Smooth muscle cell (in vitro differentiated cells): ENCODE measurements around the gene BAG5. TPM values are rescaled to one million over a fixed set of nuclear protein-coding genes. Genes with fewer than 3 reads are reported as not detected.

Source experiments
- DNase-seq: peaks from one replicate; lab custom pipeline; 2025; ENCODE audit not compliant: unreplicated experiment; lab: John Stamatoyannopoulos, UW
- H2AFZ ChIP-seq: fragments of 200-600 bp; sonication (generic); 2 replicates; pipeline ENCODE4 v1.6.0; 2016; ENCODE audit warnings: antibody characterized with exemption, low read depth, mild to moderate bottlenecking
- H3F3A ChIP-seq: fragments of 200-600 bp; sonication (generic); 2 replicates; pipeline ENCODE4 v1.6.0; 2017; ENCODE audit warnings: antibody characterized with exemption, low read depth
- H3K27ac ChIP-seq: fragments of 200-600 bp; sonication (generic); 2 replicates; pipeline ENCODE4 v1.5.1; 2016; ENCODE audit warnings: low read depth, mild to moderate bottlenecking
- H3K27me3 ChIP-seq: fragments of 200-600 bp; sonication (generic); 2 replicates; pipeline ENCODE4 v1.6.1; 2016; ENCODE audit warnings: low read depth, mild to moderate bottlenecking
- H3K36me3 ChIP-seq: fragments of 200-600 bp; sonication (generic); 2 replicates; pipeline ENCODE4 v1.5.1; 2016; ENCODE audit warnings: low read depth
- H3K4me1 ChIP-seq: fragments of 200-600 bp; sonication (generic); 2 replicates; pipeline ENCODE4 v1.5.1; 2016; ENCODE audit warnings: low read depth
- H3K4me2 ChIP-seq: fragments of 200-600 bp; sonication (generic); 2 replicates; pipeline ENCODE4 v1.6.0; 2016; ENCODE audit warnings: mild to moderate bottlenecking
- H3K4me3 ChIP-seq: fragments of 200-600 bp; sonication (generic); 2 replicates; pipeline ENCODE4 v1.5.1; 2016; ENCODE audit warnings: mild to moderate bottlenecking
- H3K79me2 ChIP-seq: fragments of 200-600 bp; sonication (generic); 2 replicates; pipeline ENCODE4 v1.6.0; 2016; ENCODE audit warnings: low read depth, mild to moderate bottlenecking
- H3K9ac ChIP-seq: fragments of 200-600 bp; sonication (generic); 2 replicates; pipeline ENCODE4 v1.6.0; 2016; ENCODE audit warnings: low read depth
- H3K9me3 ChIP-seq: fragments of 200-600 bp; sonication (generic); replicated peaks from 2 replicates; pipeline ENCODE4 v1.5.1; 2016; ENCODE audit warnings: low read depth
- H4K20me1 ChIP-seq: fragments of 200-600 bp; sonication (generic); 2 replicates; pipeline ENCODE4 v1.6.0; 2016; ENCODE audit warnings: low read depth
- WGBS: methylation state at CpG from one replicate; pipeline ENCODE4 v1.1.7; 2016; ENCODE audit warnings: low lambda C conversion rate; 5-methylcytosine and 5-hydroxymethylcytosine counted together
- polyA plus RNA-seq: library from polyadenylated mRNA; unstranded; fragments of >200 nt; fragmentation: Nextera tagmentation; extraction: Ambion mirVana; gene quantifications from 2 replicates; pipeline ENCODE4 v1.2.1, GENCODE V29; 2016
- total RNA-seq: library from RNA; depleted of rRNA; stranded (reverse); fragments of >200 nt; gene quantifications from 2 replicates; pipeline ENCODE4 v1.2.3, GENCODE V29; 2014
- TF ChIP-seq, protein P1 (sequence below): fragments of 200-600 bp; sonication (generic); IDR thresholded peaks from 2 replicates; pipeline ENCODE4 v1.5.1; 2017; ENCODE audit warnings: borderline replicate concordance, mild to moderate bottlenecking, antibody characterized with exemption; ENCODE audit not compliant: insufficient read depth, poor library complexity, severe bottlenecking

BAG5 gene
- total and polyA plus RNA-seq, 2 experiments from 2014 or later, result 13.4 to 31.1 TPM

DNA sequence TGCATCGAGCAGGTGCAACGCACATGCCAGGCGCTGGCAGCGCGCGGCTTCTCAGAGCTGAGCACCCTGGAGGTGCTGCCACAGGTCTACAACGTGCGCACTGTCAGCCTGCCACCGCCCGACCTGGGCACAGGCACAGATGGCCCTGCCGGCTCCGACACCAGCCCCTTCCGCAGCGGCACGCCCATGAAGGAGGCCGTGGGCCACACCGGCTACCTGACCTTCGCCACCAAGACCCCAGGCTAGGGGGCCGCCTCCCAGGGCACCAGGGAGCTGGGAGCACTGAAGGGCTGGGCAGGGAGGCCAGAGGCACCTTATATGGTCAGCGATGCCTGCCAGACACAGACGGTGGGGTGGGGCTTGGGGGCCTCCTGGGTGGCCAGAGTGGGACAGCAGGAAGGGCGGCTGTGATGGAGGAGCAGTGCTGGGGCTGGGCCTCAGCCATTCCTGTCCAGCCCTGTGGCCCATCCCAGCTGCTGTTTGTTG is 27.8 kb downstream of the BAG5 start:
- no peaks in the 10 kb centered on the region for H3K36me3 ChIP-seq
- H3K9me3 ChIP-seq, result no peaks in the 10 kb centered on the region
- H3K4me3 ChIP-seq, result no peak overlapping the region
- H4K20me1 ChIP-seq, result peaks cover 25% of the 10 kb centered on the region
- no peaks in the 10 kb centered on the region for H3K27me3 ChIP-seq
- H3K79me2 ChIP-seq, result peaks cover 8% of the 10 kb centered on the region
- TF ChIP-seq, protein P1, sequence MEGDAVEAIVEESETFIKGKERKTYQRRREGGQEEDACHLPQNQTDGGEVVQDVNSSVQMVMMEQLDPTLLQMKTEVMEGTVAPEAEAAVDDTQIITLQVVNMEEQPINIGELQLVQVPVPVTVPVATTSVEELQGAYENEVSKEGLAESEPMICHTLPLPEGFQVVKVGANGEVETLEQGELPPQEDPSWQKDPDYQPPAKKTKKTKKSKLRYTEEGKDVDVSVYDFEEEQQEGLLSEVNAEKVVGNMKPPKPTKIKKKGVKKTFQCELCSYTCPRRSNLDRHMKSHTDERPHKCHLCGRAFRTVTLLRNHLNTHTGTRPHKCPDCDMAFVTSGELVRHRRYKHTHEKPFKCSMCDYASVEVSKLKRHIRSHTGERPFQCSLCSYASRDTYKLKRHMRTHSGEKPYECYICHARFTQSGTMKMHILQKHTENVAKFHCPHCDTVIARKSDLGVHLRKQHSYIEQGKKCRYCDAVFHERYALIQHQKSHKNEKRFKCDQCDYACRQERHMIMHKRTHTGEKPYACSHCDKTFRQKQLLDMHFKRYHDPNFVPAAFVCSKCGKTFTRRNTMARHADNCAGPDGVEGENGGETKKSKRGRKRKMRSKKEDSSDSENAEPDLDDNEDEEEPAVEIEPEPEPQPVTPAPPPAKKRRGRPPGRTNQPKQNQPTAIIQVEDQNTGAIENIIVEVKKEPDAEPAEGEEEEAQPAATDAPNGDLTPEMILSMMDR, result no peak
- peaks cover 5% of the 10 kb centered on the region for H3K4me1 ChIP-seq
- H3F3A ChIP-seq, result no peaks in the 10 kb centered on the region
- H3K9ac ChIP-seq, result no peak overlapping the region
- WGBS, result 94% methylated on average over 22 of the region's 22 CpGs
- DNase-seq, result no peak
- no peak overlapping the region for H2AFZ ChIP-seq
- no peak overlapping the region for H3K4me2 ChIP-seq
- H3K27ac ChIP-seq, result no peak overlapping the region

DNA sequence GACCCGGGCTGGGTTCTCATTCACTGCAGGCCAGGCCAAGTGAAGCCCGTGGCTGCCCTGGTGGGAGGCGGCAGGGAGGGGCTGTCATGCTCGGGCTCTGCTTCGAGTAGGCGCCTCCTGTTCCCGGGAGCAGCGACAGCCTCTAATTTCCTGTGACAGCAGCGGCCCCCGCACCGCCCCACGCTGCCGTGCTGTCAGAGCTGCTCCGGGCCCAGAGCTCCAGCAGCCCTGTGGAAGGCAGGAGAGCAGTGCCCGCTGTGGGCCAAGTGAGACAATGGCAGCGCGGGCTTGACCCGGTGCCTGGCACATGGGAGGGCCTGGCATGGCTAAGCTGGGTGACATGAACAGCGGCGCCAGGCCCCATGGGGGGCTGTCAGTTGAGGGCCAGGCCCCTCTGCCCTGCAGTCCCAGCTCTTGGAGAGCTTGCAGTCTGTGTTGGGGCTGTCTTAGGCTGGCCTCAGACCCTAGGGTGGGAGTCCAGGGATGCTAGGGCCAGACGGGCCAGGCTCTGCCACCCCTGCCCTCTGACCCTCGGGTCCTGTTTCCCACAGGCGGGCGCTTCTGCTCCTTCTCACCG is 28.4 kb downstream of the BAG5 start:
- peaks cover 7% of the 10 kb centered on the region for H3K4me1 ChIP-seq
- 95% methylated on average over 24 of the region's 25 CpGs for WGBS
- TF ChIP-seq, protein P1, result no peak
- no peak for DNase-seq
- no peak overlapping the region for H3K4me2 ChIP-seq
- H4K20me1 ChIP-seq, result peaks cover 26% of the 10 kb centered on the region
- no peak overlapping the region for H3K4me3 ChIP-seq
- H3K9ac ChIP-seq, result no peak overlapping the region
- H3F3A ChIP-seq, result no peaks in the 10 kb centered on the region
- H3K36me3 ChIP-seq, result no peaks in the 10 kb centered on the region
- peaks cover 13% of the 10 kb centered on the region for H3K79me2 ChIP-seq
- no peaks in the 10 kb centered on the region for H3K27me3 ChIP-seq
- no peak overlapping the region for H2AFZ ChIP-seq
- no peak overlapping the region for H3K27ac ChIP-seq
- H3K9me3 ChIP-seq, result no peaks in the 10 kb centered on the region

DNA sequence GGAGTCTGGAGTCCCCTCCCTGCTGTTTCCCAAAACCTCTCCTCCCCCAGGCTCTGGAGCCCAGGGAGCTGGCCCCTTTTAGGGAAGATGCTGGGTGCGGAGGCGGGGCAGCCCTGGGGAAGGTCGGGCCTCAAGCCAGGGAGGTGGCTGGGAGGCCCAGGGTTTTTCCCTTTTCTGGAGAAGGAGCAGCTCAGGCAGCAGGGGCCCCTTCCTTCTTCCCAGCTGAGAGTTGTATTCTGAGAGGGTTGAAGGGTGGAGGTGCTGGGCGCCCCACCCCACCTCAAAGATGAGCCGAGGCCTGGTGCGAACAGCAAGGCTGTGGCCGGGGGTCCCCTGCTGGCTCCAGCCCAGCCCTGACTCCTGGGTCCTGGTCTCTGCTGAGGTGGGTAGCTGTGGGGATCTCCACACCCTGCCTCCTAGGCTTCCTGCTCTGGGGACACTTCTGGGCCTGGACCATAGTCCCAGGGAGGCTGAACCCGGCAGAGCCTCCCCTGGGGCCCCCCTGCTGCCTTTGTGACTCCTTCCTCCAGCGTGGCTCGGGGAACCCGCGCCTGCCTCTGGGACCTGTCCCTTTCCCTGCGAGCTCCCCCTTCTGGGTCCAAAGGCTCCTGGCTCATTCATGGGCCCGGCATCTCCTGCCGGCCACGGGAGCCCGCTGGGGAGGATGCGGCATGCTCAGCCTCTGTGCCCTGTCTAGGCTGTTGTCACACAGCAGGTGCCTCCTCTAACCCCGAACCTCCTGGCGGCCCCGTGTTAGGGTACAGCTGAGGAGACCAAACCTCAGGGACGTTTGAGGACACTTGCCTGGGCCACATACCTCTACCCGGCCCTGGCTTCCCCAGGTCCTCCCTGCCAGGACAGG is 29.1 kb downstream of the BAG5 start:
- peaks cover 13% of the 10 kb centered on the region for H3K79me2 ChIP-seq
- no peak overlapping the region for H3K4me2 ChIP-seq
- no peaks in the 10 kb centered on the region for H3K36me3 ChIP-seq
- DNase-seq, result no peak
- H3K27me3 ChIP-seq, result no peaks in the 10 kb centered on the region
- no peak overlapping the region for H2AFZ ChIP-seq
- H3K4me1 ChIP-seq, result peaks cover 10% of the 10 kb centered on the region
- no peaks in the 10 kb centered on the region for H3F3A ChIP-seq
- H3K27ac ChIP-seq, result no peak overlapping the region
- no peaks in the 10 kb centered on the region for H3K9me3 ChIP-seq
- peaks cover 26% of the 10 kb centered on the region for H4K20me1 ChIP-seq
- H3K4me3 ChIP-seq, result no peak overlapping the region
- no peak overlapping the region for H3K9ac ChIP-seq
- WGBS, result 95% methylated on average over 23 of the region's 23 CpGs
- TF ChIP-seq, protein P1, result no peak
